Lung (tissue), 12 donors: ENCODE measurements around the gene ERO1B. TPM values are rescaled to one million over a fixed set of nuclear protein-coding genes. Genes with fewer than 3 reads are reported as not detected.

Source experiments
- ATAC-seq: fragments of 200-7000 bp; cut with Tn5 transposase; one replicate; pipeline ENCODE4 v1.9.1; 2020; ENCODE audit warnings: moderate number of reproducible peaks; ENCODE audit not compliant: insufficient read depth, low FRiP score
- DNase-seq, 3 donors: peaks; one replicate each; pipeline ENCODE4 v3.0.0-alpha.2; 2013 to 2017
- H3K27ac ChIP-seq, 2 donors: one replicate each; pipeline ENCODE4 v1.5.1; 2013; ENCODE audit warnings: mild to moderate bottlenecking in 2 of 2, moderate library complexity in 2 of 2, control low read depth in 1 of 2, inconsistent platforms in 1 of 2, low read depth in 1 of 2, low read length in 1 of 2
- H3K27me3 ChIP-seq, 3 donors: one replicate each; pipeline ENCODE4 v1.5.1; 2013; ENCODE audit warnings: low read length in 2 of 3; ENCODE audit not compliant: control insufficient read depth in 3 of 3, insufficient read depth in 3 of 3
- H3K36me3 ChIP-seq, 4 donors: one replicate each; pipeline ENCODE4 v1.5.1; 2013; ENCODE audit warnings: low read length in 4 of 4, mild to moderate bottlenecking in 1 of 4, moderate library complexity in 1 of 4; ENCODE audit not compliant: control insufficient read depth in 4 of 4, insufficient read depth in 4 of 4
- H3K4me1 ChIP-seq, 5 donors: one replicate each; pipeline ENCODE4 v1.5.1; 2013; ENCODE audit warnings: low read length in 5 of 5, mild to moderate bottlenecking in 2 of 5, moderate library complexity in 1 of 5; ENCODE audit not compliant: control insufficient read depth in 5 of 5, insufficient read depth in 5 of 5
- H3K4me3 ChIP-seq: one replicate; pipeline ENCODE4 v1.5.1; 2013; ENCODE audit warnings: mild to moderate bottlenecking, control low read depth, moderate library complexity
- H3K9ac ChIP-seq, 2 donors: one replicate each; pipeline ENCODE4 v1.5.1; 2013; ENCODE audit warnings: low read length in 2 of 2, control low read depth in 1 of 2; ENCODE audit not compliant: insufficient read depth in 1 of 2
- H3K9me3 ChIP-seq, 4 donors: one replicate each; pipeline ENCODE4 v1.5.1; 2013; ENCODE audit warnings: low read length in 3 of 4, mild to moderate bottlenecking in 1 of 4, moderate library complexity in 1 of 4; ENCODE audit not compliant: control insufficient read depth in 4 of 4, insufficient read depth in 3 of 4
- WGBS, 2 donors: extraction: QIAGEN DNeasy Blood & Tissue Kit; methylation state at CpG; one replicate each; pipeline ENCODE4 v1.1.7; 2013; 5-methylcytosine and 5-hydroxymethylcytosine counted together
- polyA plus RNA-seq, 2 donors: library from polyadenylated mRNA; stranded (reverse); fragments of 200-250 nt; gene quantifications; one replicate each; pipeline ENCODE4 v1.2.1, GENCODE V29; 2013
- total RNA-seq, 2 donors: library from RNA; depleted of rRNA in 1 of 2; stranded (reverse); fragments of >200 nt in 1 of 2; gene quantifications; one replicate each; pipeline ENCODE4 v1.2.1, GENCODE V29; 2014 to 2021
- TF ChIP-seq, protein P1 (sequence below): IDR thresholded peaks from 2 replicates; pipeline ENCODE4 v1.5.1; 2012; ENCODE audit warnings: mild to moderate bottlenecking; ENCODE audit errors: control extremely low read depth, extremely low read depth
- donor health status: control.
- donor health status: control.
- donor health status: Bipolar disorder and iron deficiency.
- donor health status: healthy.
- donor health status: DM: yes; HTN: yes; CAD: no.

Gene ERO1B
- total and polyA plus RNA-seq, 4 donors: 2.7 to 15.3 (median 4.6) TPM

DNA sequence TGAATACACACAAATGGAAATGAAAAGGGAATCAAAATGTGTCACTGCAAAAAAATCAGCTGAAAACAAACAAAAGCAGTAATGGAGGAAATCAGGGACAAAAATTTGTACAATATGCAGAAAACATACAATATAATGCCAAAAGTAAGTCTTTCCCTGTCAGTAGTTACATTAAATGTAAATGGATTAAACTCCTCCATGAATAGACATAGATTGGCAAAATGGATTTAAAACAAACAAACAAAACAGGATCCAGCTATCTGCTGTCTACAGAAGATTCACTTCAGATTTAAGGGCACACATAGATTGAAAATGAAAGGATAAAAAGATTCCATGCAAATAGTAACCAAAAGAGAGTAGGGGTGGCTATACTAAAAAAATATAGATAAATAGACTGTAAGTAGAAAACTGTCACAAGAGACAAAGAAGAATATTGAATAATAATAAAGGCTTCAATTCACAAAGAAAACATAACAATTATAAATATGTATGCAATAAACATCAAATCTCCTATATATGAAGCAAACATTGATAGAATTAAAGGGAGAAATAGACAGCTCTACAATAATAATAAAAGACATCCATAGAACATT is 42.2 kb upstream of the ERO1B start:
- Histone ChIP-seq H3K9ac (no peak overlapping the region), H3K27me3 (no peaks in the 10 kb centered on the region), H3K36me3 (no peaks in the 10 kb centered on the region), H3K9me3 (peaks cover 0 to 4% (median 0%) of the 10 kb centered on the region in 4 donors), H3K4me3 (no peak overlapping the region), H3K27ac (no peak overlapping the region), H3K4me1 (no peaks in the 10 kb centered on the region)
- no peak for DNase-seq
- TF ChIP-seq, protein P1, sequence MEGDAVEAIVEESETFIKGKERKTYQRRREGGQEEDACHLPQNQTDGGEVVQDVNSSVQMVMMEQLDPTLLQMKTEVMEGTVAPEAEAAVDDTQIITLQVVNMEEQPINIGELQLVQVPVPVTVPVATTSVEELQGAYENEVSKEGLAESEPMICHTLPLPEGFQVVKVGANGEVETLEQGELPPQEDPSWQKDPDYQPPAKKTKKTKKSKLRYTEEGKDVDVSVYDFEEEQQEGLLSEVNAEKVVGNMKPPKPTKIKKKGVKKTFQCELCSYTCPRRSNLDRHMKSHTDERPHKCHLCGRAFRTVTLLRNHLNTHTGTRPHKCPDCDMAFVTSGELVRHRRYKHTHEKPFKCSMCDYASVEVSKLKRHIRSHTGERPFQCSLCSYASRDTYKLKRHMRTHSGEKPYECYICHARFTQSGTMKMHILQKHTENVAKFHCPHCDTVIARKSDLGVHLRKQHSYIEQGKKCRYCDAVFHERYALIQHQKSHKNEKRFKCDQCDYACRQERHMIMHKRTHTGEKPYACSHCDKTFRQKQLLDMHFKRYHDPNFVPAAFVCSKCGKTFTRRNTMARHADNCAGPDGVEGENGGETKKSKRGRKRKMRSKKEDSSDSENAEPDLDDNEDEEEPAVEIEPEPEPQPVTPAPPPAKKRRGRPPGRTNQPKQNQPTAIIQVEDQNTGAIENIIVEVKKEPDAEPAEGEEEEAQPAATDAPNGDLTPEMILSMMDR: no peak
- no peak for ATAC-seq

DNA sequence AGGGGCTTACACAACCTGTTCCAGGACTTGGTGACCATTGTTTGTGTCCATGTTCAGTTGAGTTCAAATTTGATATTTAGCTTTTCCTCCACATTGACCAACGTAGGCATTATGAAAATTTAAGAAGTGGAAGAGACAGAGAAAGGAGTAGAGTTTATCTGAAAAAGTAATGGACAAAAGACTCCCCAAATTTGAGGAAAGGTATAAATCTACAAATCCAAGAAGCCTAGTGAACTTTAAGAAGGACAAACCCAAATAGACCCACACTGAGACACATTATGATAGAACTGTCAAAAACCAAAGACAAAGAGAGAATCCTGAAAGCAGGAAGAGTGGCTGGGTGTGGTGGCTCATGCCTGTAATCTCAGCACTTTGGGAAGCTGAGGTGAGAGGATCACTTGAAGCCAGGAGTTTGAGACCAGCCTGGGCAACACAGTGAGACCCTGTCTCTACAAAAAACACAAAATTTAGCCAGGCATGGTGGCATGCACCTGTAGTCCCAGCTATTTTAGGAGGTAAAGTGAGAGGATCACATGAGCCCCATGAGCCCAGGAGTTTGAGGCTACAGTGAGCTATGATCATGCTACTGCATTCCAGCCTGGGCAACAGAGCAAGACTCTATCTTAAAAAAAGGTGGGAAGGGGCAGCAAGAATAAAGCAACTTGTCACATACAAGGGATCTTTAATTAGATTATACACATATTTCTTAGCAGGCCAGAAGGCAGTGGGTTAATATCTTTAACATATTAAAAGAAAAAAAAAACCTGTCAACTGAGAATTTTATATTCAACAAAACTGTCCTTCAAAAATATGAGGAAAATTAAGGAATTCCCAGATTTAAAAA is 41.0 kb upstream of the ERO1B start:
- Histone ChIP-seq H3K9ac (no peak overlapping the region), H3K27ac (no peak overlapping the region), H3K27me3 (no peaks in the 10 kb centered on the region), H3K36me3 (no peaks in the 10 kb centered on the region), H3K4me1 (no peaks in the 10 kb centered on the region), H3K9me3 (peaks cover 0 to 4% (median 0%) of the 10 kb centered on the region in 4 donors), H3K4me3 (no peak overlapping the region)
- WGBS, 2 donors: 43 to 53% methylated on average over 1 of the region's 1 CpG
- TF ChIP-seq, protein P1: no peak
- DNase-seq: no peak
- ATAC-seq: no peak

DNA sequence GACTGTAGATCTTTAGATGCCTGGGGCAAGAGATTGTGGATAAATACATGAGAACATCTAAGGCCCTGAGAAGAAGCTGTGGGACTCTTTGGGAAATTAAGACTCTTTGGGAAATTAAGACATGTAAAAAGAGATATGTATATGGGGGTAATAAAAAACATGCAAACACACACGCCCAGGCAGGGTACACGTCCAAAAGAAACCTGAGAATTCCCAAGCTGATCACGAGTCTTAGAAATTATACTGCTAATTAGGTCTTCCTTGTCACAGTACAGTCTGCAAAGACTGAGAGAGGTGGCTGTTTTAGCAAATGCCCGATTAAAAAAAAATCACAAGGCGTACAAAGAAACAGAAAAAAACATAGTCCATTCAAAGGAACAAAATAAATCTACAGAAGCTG is 39.3 kb upstream of the ERO1B start:
- DNase-seq (no peak), ATAC-seq (no peak)
- H3K4me1 ChIP-seq: no peaks in the 10 kb centered on the region
- no peaks in the 10 kb centered on the region for H3K36me3 ChIP-seq
- TF ChIP-seq, protein P1: no peak
- H3K27ac ChIP-seq: no peak overlapping the region
- H3K9ac ChIP-seq: no peak overlapping the region
- no peak overlapping the region for H3K4me3 ChIP-seq
- H3K27me3 ChIP-seq: no peaks in the 10 kb centered on the region
- peaks cover 0 to 4% (median 0%) of the 10 kb centered on the region in 4 donors for H3K9me3 ChIP-seq
- WGBS, 2 donors: 89 to 98% methylated on average over 5 of the region's 5 CpGs
